Measurements from ENCODE around the gene DRGX.

Gene DRGX

GRCh38 chr10:49361178-49361554, 34.7 kb downstream of the DRGX start:
- DNase-seq (ENCODE audit: low read depth), result no peak

- DNase-seq (ENCODE audit: low read depth), result no peak
Observed at GRCh38 chr10:49360271-49361177, 35.4 kb downstream of the DRGX start.

DNA sequence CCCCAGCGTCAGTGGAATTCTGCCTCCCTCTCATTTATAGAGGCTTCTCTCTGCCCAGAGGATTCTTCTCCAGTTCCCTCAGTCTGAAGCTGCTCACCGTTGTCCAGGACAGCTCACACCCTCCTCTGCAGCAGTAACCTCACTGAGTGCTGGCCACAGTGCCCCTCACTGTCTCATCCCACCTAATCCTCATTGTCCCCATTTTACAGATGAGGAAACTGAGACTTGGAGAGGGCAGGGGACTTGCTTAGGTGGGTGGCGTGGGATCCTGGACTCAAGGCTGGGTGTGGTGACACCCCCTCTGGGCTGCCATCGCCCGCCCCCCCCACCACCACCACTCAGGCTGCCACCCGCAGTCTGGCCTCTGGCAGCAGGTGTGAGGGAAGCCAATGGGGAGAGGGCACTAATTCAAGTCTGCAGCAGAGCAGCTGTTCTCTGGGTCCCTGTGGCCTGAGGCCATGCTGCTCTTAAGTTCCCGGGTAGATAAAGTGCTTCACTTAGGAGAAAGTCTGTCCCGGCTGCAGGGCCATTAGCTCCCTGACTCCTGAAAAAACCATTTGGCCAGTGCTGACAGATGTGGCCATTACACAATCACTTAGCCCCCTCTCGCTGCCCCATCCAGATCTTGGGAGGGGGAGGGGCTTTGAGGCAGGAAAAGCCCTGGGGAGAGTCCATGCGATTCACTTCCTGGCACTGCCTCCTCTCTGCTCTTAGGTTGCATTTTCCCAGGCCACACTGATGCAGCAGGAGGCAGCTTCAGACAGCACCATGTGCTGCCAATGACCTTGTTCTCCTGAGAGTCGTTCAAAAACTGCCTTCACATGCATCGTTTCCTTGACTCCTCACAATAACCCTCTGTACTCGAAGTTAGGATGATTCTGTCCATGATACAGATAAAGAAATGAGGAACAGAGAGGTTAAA, 36.3 kb downstream of the DRGX start:
- no peak for DNase-seq (ENCODE audit: low read depth)

- no peak for DNase-seq (ENCODE audit: low read depth)
Observed at GRCh38 chr10:49357910-49358309, 38.0 kb downstream of the DRGX start.

- no peak for DNase-seq (ENCODE audit: low read depth)
Observed at GRCh38 chr10:49356944-49357343, 38.9 kb downstream of the DRGX start.

- no peak for DNase-seq (ENCODE audit: low read depth)
Observed at GRCh38 chr10:49356181-49356580, 39.7 kb downstream of the DRGX start.

DNA sequence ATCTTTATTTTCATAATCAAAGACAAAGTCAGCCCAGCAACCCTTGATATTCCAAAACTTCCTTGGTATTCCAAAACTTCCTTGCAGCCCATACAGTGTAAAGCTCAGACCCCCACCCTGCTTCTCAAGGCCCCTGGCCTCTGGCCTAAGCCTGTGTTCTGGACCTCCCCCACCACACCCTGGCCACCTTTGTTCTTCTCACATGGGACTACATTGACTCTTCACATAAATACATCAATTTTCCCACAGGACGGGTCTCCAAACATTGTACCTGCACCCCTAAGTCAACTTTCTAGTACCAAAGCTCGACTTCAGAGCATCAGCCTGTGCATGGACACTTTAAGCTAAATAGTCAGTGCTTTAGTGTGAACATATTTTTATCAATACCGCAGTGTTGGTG, 40.7 kb downstream of the DRGX start:
- DNase-seq (ENCODE audit: low read depth), result no peak

- DNase-seq (ENCODE audit: low read depth), result no peak
Observed at GRCh38 chr10:49354593-49354992, 41.3 kb downstream of the DRGX start.

DNA sequence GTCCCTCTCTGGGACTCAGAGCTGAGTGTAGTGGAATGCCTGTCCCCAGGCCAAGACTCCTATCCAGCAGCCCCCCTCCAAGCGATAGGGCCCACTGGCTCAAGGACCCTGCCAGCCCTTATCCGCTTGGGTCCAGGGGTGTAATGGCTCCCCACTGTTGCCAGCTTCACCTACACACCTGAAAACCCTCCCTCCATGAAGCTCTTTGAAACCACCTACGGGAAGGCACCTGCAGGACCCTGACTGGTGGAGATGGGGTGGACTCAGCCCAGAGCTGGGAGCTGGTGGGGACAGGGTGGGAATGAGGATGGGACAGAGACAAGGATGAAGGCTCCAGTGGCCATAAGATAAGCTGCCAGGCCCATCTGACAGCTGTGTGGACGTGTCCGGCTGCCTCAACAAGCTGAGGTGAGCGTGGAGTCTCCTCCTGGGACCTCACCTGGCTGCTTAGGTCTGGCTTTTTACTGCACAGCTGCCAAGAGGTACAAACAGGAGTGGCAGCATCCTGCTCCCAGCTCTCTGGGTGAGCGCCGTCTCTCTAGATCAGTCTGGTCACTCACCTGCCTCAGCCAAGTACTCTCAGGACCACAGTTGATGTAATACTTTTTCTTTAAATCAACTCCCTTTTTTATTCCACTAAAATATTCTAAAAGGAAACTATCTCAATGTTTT, 41.9 kb downstream of the DRGX start:
- no peak for DNase-seq (ENCODE audit: low read depth)

- DNase-seq (ENCODE audit: low read depth), result no peak
Observed at GRCh38 chr10:49353026-49353894, 42.6 kb downstream of the DRGX start.

- no peak for DNase-seq (ENCODE audit: low read depth)
Observed at GRCh38 chr10:49352323-49352722, 43.6 kb downstream of the DRGX start.

GRCh38 chr10:49351669-49352068, 44.2 kb downstream of the DRGX start:
- DNase-seq (ENCODE audit: low read depth), result no peak

- no peak for DNase-seq (ENCODE audit: low read depth)
Observed at GRCh38 chr10:49350846-49351532, 44.9 kb downstream of the DRGX start.

- no peak for DNase-seq (ENCODE audit: low read depth)
Observed at GRCh38 chr10:49350138-49350537, 45.8 kb downstream of the DRGX start.

GRCh38 chr10:49349390-49349789, 46.5 kb downstream of the DRGX start:
- no peak for DNase-seq (ENCODE audit: low read depth)

DNA sequence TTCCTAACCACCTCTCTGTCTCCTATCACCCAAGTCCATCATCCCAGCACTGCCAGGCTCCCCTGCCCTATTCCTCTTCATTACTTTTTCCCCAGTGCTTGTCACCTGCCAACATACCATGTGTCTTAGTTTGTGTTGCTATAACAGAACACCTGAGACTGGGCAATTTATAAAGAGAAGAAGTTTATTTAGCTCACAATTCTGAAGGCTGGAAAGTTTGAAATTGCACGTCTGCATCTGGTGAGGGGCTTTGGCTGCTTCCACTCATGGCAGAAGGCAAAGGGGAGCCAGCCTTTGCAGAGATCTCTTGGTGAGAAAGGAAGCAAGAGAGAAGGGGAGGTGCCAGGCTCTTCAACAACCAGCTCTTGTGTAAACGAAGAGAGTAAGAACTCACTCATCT, 47.3 kb downstream of the DRGX start:
- DNase-seq (ENCODE audit: low read depth), result no peak

GRCh38 chr10:49347827-49348226, 48.1 kb downstream of the DRGX start:
- DNase-seq (ENCODE audit: low read depth), result no peak

DNA sequence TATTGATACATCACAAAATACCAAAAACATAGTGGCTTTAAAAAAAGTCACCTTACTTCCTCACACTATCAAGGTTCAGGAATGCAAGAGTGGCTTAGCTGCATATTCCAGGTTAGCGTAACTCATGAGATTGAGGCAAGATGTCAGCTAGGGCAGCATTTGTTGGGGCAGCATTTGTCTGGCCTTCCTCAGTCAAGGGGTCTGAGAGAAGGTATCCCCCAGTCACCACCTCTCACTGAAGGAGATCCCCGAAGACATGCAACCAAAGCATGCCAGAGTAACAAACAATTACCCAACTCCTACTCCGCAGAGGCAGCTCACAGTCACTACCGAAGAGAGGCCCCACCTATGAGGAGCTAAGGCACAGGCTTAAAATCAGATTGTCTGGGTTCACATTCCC, 48.5 kb downstream of the DRGX start:
- DNase-seq (ENCODE audit: low read depth), result no peak

DNA sequence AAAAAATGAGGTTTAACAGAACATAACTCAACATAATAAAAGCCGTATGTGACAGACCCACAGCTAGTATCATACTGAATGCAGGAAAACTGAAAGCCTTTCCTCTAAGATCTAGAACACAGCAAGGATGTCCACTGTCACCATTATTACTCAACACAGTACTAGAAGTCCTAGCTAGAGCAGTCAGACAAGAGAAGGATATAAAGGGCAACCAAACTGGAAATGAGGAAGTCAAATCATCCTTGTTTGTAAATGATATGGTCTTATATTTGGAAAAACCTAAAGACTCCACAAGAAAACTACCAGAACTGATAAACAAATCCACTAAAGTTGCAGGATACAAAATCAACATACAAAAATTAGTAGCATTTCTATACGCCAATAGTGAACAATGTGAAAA, 51.0 kb downstream of the DRGX start:
- DNase-seq (ENCODE audit: low read depth), result no peak

DNA sequence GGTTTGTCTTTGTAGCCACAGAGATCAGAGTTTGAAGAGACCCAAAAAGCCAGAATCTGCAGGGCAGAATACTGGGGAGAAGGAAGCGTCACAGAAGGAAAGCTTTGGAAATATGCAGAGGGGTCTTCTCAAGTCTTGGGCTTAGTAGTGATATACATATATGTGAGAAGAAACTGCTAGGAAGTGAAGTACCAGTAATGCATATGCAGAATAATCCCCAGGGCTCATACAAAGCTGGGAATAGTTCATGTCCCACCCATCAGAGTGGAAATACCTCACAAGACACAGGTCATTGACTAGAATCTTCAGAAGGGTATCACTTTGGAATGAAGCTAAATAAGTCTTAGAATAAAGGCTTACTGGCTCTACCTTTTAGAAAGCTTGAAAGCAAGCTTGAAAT, 57.3 kb downstream of the DRGX start:
- no peak for DNase-seq (ENCODE audit: low read depth)
